ENCODE data around the gene NQO2. TPM values are rescaled to one million over a fixed set of nuclear protein-coding genes. Genes with fewer than 3 reads are reported as not detected.
"Not testable (repeated sequence)": the region's sequence is repeated elsewhere in the genome, so short reads cannot be mapped to it uniquely, and the experiment has no call there.

Gene NQO2
- total RNA-seq, 2 experiments from 2014 or later: 36.1 to 38.9 TPM

DNA sequence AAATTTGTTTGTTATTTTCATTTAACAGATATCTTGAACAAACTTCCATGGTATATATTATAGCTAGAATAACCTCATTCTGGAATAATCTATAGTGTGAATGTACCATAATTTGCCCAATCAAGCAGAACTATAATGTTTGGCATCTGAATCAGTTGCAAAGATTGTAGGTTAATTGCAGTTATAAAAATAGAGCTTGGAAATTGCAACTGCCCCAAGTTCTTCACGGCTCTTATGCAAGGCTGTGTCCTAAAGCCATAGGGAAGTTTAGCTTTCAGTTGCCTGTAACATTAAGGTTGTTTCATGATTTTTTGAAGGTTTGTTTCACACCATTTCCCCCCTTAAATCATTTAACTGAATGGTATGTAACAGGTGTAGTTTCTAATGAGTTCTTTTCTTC, 19.4 kb downstream of the NQO2 start:
- Mint-ChIP-seq H3K27me3 (no peaks in the 10 kb centered on the region), H3K27ac (no peak overlapping the region), H3K4me3 (no peak overlapping the region), H3K36me3 (peaks cover 45% of the 10 kb centered on the region), H3K4me1 (ENCODE audit: low read depth) (peaks cover 33% of the 10 kb centered on the region), H3K9me3 (peaks cover 3% of the 10 kb centered on the region)
- POLR2A ChIA-PET: interaction anchor here (1.2 kb wide), 1 partner anchor 19 kb away, joined by 3 read pairs; the partner anchor contains the start of gene NQO2
- no peak for DNase-seq
- intact Hi-C loops (cut with micrococcal nuclease): no loop called here
- CTCF ChIA-PET: interaction anchor here (1.1 kb wide), 1 partner anchor 9 kb away, joined by 3 read pairs; no protein-coding TSS in a partner anchor

DNA sequence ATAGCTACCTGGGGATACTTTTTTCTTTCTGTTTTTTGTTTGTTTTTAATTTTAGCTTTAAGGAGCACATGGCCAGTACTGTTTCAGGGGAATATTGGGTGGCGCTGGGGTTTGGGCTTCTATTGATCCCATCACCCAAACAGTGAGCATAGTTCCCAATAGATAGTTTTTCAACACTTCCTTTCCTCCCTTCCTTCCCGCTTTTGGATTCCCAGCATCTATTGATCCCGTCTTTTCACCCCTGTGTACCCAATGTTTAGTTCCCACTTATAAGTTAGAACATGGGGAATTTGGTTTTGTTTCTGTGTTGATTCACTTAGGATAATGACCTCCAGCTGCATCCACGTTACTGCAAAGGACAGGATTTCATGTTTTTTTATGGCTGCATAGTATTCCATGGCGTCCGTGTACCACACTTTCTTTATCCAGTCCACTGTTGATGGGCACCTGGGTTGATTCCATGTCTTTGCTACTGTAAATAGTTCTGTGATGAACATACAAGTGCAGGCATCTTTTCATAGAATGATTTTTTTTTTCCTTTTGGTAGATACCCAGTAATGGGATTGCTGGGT, 20.1 kb downstream of the NQO2 start:
- Mint-ChIP-seq H3K4me1 (ENCODE audit: low read depth) (peaks cover 38% of the 10 kb centered on the region), H3K4me3 (no peak overlapping the region), H3K36me3 (peaks cover 45% of the 10 kb centered on the region), H3K9me3 (peaks cover 3% of the 10 kb centered on the region), H3K27me3 (no peaks in the 10 kb centered on the region), H3K27ac (no peak overlapping the region)
- intact Hi-C loops (cut with micrococcal nuclease): loop anchor here (5.0 kb wide), 1 partner anchor 33 kb away; no protein-coding TSS in a partner anchor
- ChIA-PET POLR2A (interaction anchor here (0.7 to 1.2 kb wide), 2 partner anchors 20 to 31 kb away, joined by 3 to 4 read pairs; partner anchors contain the start of gene NQO2), CTCF (interaction anchor here (1.1 to 1.4 kb wide), 2 partner anchors 10 to 31 kb away, joined by 3 to 4 read pairs; no protein-coding TSS in a partner anchor)
- DNase-seq: no peak

DNA sequence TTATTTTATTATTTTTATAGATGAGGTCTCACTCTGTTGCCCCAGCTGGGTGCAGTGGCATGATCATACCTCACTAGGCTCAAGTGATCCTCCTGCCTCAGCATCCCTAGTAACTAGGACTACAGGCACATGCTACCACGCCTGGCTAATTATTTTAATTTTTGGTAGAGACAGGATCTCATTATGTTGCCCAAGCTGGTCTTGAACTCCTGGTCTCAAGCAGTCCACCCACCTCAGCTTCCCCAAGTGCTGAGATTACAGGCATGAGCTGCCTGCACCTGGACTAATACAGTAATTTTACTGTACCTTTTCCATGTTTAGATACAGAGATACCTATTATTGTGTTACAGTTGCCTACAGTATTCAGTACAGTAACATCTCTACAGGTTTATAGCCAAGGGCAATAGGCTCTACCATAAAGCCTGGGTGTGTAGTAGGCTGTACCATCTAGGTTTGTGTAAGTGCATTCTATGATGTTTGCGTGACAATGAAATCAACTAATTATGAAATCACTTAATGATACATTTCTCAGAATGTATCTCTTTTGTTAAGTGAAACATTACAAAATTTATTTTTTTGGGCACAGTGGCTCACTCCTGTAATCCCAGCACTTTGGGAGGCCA, 21.4 kb downstream of the NQO2 start:
- DNase-seq, H3K4me3 Mint-ChIP-seq, H3K27me3 Mint-ChIP-seq, H3K27ac Mint-ChIP-seq, H3K9me3 Mint-ChIP-seq, POLR2A ChIA-PET: not testable (repeated sequence)
- H3K36me3 Mint-ChIP-seq: peaks cover 41% of the 10 kb centered on the region
- H3K4me1 Mint-ChIP-seq (ENCODE audit: low read depth): peaks cover 48% of the 10 kb centered on the region
- intact Hi-C loops (cut with micrococcal nuclease): loop anchor here (5.0 kb wide), 1 partner anchor 34 kb away; no protein-coding TSS in a partner anchor
- CTCF ChIA-PET: interaction anchor here (1.0 to 1.4 kb wide), 2 partner anchors 32 to 230 kb away, joined by 3 to 4 read pairs; no protein-coding TSS in a partner anchor

DNA sequence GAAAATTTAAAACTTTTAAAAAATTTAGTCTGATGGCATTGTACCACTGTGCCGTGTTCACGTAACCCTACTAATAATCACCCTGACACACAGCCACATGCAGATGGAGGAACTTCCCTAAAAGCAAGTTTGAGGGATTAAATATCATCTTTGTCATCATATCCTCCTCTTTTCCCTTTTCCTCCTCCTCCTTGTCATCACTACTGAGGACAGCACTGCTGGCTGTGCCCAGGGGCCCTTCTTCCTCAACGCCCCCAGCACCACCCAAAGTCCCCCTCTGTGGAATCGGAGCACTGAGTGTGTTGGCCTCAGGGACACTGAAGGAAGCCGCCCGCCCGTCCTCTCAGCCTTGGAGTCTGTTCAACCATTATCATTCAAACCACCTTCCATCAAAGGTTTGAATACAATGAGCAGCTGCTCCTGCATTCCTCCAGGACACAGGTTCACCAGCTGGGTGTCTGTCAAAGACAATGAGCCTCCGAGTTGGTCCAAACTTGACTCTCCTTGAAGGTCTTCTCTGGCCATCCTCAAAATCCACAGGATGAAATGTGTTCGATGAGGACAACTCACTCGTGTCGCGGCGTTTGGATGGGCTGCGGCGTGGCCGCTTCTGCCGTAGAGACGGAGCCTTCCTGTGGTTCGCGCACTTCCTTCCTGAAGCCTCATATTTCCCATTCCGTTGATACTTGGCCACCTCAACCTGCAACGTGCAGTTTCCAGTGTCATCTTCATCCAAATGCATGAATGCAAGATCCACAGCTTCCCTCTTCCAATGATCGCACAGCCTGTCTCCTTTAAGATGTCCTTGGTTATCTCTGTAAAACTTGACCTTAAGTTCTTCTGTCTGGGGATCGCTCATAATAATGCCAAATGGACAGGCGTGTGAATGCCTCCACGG, 23.3 kb downstream of the NQO2 start:
- peaks cover 31% of the 10 kb centered on the region for H3K36me3 Mint-ChIP-seq
- peaks cover 3% of the 10 kb centered on the region for H3K9me3 Mint-ChIP-seq
- H3K27ac Mint-ChIP-seq: peak overlapping the region; percentile 98
- H3K4me3 Mint-ChIP-seq: peak overlapping the region; percentile 96
- ChIA-PET CTCF (interaction anchor here (0.9 to 5.1 kb wide), 5 partner anchors 21 to 45 kb away, joined by 3 to 37 read pairs (median 3); partner anchors contain the start of gene RIPK1), POLR2A (interaction anchor here (0.9 to 1.9 kb wide), 6 partner anchors 24 to 258 kb away, joined by 3 to 9 read pairs (median 4); partner anchors contain the start of genes NQO2, RIPK1 and WRNIP1)
- intact Hi-C loops (cut with micrococcal nuclease): loop anchor here (1.0 to 5.0 kb wide), 3 partner anchors 24 to 36 kb away; partner anchors contain the start of gene NQO2
- no peaks in the 10 kb centered on the region for H3K27me3 Mint-ChIP-seq
- peaks cover 63% of the 10 kb centered on the region for H3K4me1 Mint-ChIP-seq (ENCODE audit: low read depth)
- DNase-seq: peak; percentile 64

DNA sequence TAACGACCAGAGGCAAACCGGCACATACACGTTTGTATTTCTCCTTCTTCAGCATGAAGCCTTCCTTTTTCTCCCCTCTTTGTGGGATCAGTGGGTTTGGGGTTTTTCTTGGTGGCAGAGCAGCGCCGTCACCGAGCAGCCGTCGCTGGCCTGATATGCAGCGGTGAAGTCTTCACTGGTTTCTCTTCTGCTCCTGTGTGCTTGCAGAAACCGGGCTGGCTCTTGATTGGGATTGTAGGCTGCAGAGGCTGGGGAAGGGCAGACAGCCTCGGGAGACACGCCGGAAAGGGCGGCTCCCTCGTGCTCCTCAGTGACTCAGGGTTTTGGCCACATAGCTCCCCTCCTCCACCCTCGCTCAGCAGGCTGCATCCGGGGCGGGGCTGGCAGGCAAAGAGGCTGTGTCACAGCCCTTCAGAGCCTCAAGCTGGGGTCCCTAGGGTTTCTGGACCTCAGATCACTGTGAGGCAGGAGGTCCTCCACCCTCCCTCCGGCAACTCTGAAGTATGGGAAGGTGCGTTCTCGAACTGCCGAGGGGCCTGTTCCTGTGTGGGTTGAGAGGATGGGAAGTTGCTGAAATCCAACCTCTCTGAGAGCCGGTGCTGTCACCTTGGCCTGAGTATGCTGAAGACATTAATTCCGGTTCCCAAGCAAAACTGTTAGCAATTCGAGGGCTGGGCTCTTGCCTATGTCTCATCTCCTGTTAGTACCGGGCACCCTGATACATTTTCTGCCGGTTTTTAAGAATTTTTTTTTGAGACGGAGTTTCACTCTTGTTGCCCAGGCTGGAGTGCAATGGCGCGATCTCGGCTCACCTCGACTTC, 24.2 kb downstream of the NQO2 start:
- Mint-ChIP-seq H3K27ac (peak overlapping the region; percentile 98), H3K4me3 (peak overlapping the region; percentile 96), H3K27me3 (no peaks in the 10 kb centered on the region), H3K4me1 (ENCODE audit: low read depth) (peaks cover 66% of the 10 kb centered on the region), H3K9me3 (peaks cover 3% of the 10 kb centered on the region), H3K36me3 (peaks cover 27% of the 10 kb centered on the region)
- DNase-seq: peak; percentile 95
- POLR2A ChIA-PET: interaction anchor here (0.9 to 1.9 kb wide), 6 partner anchors 25 to 259 kb away, joined by 3 to 9 read pairs (median 4); partner anchors contain the start of genes NQO2, RIPK1 and WRNIP1
- CTCF ChIA-PET: interaction anchor here (1.0 to 5.1 kb wide), 4 partner anchors 22 to 44 kb away, joined by 3 to 37 read pairs (median 4); partner anchors contain the start of gene RIPK1
- intact Hi-C loops (cut with micrococcal nuclease): loop anchor here (1.0 to 5.0 kb wide), 3 partner anchors 25 to 37 kb away; partner anchors contain the start of gene NQO2

DNA sequence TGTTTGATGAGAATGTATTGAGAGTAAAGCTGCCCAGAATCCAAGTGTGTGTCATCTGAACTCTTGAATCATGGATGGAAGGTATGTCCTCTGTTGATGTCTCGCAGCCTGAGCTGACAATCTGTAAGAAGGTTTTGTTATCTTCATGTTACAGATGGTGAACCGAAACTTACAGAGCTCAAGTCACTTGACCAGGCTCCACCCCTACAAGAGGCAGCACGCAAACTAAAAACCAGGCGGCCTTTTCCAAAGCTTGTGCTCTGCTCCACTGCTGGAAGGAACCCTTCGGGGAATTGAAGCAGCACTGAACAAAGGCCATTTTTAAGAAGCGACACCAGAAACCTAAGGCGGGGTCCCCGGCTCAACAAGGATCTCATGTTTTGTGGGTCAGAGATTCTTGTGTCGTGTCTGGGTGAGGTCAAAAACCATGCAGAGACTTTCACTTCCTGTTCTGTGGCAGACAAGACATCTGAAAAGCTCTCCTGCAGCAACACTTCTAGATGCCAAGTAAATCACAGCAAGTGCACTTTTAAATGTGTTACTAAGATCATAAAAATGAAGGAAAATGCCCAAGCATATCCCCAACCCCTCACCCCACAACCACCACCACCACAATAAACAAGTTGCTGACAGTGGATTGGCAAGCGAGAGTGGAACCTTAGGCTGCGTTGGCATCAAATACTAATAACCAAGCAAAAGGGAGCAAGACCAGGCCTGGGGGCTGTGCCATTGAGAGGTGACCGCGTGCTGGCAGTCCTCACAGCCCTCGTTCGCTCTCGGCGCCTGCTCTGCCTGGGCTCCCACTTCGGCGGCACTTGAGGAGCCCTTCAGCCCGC, 27.3 kb downstream of the NQO2 start:
- H3K4me3 Mint-ChIP-seq: peak overlapping the region; percentile 23

DNA sequence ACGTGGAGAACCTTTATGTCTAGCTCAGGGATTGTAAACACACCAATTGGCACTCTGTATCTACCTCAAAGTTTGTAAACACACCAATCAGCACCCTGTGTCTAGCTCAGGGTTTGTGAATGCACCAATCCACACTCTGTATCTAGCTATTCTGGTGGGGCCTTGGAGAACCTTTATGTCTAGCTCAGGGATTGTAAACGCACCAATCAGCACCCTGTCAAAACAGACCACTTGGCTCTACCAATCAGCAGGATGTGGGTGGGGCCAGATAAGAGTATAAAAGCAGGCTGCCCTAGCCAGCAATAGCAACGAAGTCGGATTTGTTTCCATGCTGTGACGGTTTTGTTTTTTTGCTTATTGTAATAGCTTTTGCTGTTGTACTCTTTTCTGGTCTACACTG, 28.5 kb downstream of the NQO2 start:
- CTCF ChIA-PET: interaction anchor here (0.6 kb wide), 1 partner anchor 40 kb away, joined by 3 read pairs; the partner anchor contains the start of gene RIPK1
- intact Hi-C loops (cut with micrococcal nuclease); H3K9me3 Mint-ChIP-seq; H3K4me3 Mint-ChIP-seq; H3K27ac Mint-ChIP-seq; H3K27me3 Mint-ChIP-seq; H3K36me3 Mint-ChIP-seq: not testable (repeated sequence)
- POLR2A ChIA-PET: interaction anchor here (1.7 kb wide), 1 partner anchor 28 kb away, joined by 6 read pairs; no protein-coding TSS in a partner anchor
- peaks cover 43% of the 10 kb centered on the region for H3K4me1 Mint-ChIP-seq (ENCODE audit: low read depth)
- DNase-seq: peak; percentile 36

More for the DNA sequence above, 27.3 kb downstream of the NQO2 start:
- peak overlapping the region; percentile 87 for H3K27ac Mint-ChIP-seq
- H3K4me1 Mint-ChIP-seq (ENCODE audit: low read depth): peaks cover 52% of the 10 kb centered on the region
- H3K9me3 Mint-ChIP-seq: peaks cover 3% of the 10 kb centered on the region
- intact Hi-C loops (cut with micrococcal nuclease): no loop called here
- H3K27me3 Mint-ChIP-seq: no peaks in the 10 kb centered on the region
- CTCF ChIA-PET: interaction anchor here (0.8 to 5.1 kb wide), 6 partner anchors 18 to 262 kb away, joined by 3 to 37 read pairs (median 4); no protein-coding TSS in a partner anchor
- DNase-seq: peak; percentile 50
- H3K36me3 Mint-ChIP-seq: peaks cover 11% of the 10 kb centered on the region
- POLR2A ChIA-PET: interaction anchor here (1.1 to 1.5 kb wide), 3 partner anchors 12 to 87 kb away, joined by 3 to 5 read pairs (median 4); no protein-coding TSS in a partner anchor

DNA sequence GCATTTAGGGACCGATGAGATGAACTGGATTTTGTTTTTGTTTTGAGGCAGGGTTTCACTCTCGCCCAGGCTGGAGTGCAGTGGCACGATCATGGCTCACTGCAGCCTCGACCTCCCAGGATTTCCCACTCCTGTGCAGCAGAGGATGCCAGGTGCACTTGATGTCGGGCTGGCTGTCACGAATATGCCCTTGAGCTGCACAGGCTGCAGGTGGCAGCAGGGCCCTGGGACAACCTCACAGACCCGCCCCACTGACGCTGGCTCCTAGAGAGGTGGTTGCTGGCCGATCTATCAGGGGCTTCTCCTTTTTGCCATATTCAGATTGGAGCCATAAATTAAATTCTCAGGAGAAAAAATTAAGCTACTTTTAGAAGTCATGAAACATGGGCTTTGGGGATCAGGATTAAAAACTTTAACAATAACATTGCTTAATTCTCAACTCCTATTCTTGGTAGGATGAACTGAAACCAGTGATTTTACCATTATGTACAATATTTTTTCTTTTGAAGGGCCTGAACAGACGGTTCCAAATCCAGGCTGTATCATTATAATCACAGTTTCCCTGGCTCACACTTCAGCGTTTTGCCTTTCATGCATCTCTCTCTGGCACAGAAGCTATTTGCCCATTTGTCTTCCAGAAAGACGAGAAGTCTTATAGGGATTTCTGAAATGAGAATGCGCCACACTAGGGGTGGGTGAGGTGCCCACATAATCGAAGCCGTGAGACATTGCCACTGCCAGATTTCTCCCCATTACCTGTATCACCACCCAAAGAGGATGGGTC, 32.4 kb downstream of the NQO2 start:
- intact Hi-C loops (cut with micrococcal nuclease): loop anchor here (2.0 kb wide), 1 partner anchor 33 kb away; the partner anchor contains the start of gene NQO2
- Mint-ChIP-seq H3K27ac (no peak overlapping the region), H3K36me3 (no peaks in the 10 kb centered on the region), H3K9me3 (no peaks in the 10 kb centered on the region), H3K27me3 (no peaks in the 10 kb centered on the region), H3K4me1 (ENCODE audit: low read depth) (peaks cover 10% of the 10 kb centered on the region), H3K4me3 (no peak overlapping the region)
- peak; percentile 39 for DNase-seq
- CTCF ChIA-PET: no interaction called here
- POLR2A ChIA-PET: no interaction called here

DNA sequence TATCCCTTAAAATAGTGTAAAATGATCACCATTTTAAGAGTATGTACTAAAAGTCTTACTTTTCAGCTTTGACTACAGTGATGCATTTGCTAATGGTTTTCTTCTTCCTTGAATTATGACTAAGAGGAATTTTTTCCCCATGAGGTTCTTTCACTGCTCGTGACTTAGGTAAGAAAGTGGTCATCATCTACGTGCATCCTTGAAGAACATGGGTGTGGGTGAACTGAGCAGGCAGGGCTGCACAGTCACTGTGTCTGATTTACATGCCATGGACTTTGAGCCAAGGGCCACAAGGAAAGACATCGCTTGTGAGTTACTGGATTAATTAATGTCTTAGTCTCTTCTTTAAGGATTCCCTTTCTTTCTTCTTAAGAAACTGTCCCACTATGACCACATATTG, 33.3 kb downstream of the NQO2 start:
- Mint-ChIP-seq H3K9me3 (no peaks in the 10 kb centered on the region), H3K27me3 (no peaks in the 10 kb centered on the region), H3K4me1 (ENCODE audit: low read depth) (peaks cover 5% of the 10 kb centered on the region), H3K4me3 (no peak overlapping the region), H3K36me3 (no peaks in the 10 kb centered on the region), H3K27ac (no peak overlapping the region)
- intact Hi-C loops (cut with micrococcal nuclease): loop anchor here (2.0 kb wide), 1 partner anchor 34 kb away; the partner anchor contains the start of gene NQO2
- ChIA-PET CTCF (no interaction called here), POLR2A (no interaction called here)
- no peak for DNase-seq

All from activated CD4-positive, alpha-beta memory T cell treated with anti-CD3 and anti-CD28 coated beads for 36 hours (primary cell).